Hematopoietic multipotent progenitor cell treated with erythropoietin and hydrocortisone succinate and interleukin-3 and kit ligand, for 8 days (in vitro differentiated cells): ENCODE measurements around the gene HERC5.

Experiments
- DNase-seq: peaks from one replicate; pipeline ENCODE4 v3.0.0-alpha.2; 2015

Gene HERC5

GRCh38 chr4:88524171-88524570, 67.3 kb downstream of the HERC5 start:
- DNase-seq, result peak; percentile 21

DNA sequence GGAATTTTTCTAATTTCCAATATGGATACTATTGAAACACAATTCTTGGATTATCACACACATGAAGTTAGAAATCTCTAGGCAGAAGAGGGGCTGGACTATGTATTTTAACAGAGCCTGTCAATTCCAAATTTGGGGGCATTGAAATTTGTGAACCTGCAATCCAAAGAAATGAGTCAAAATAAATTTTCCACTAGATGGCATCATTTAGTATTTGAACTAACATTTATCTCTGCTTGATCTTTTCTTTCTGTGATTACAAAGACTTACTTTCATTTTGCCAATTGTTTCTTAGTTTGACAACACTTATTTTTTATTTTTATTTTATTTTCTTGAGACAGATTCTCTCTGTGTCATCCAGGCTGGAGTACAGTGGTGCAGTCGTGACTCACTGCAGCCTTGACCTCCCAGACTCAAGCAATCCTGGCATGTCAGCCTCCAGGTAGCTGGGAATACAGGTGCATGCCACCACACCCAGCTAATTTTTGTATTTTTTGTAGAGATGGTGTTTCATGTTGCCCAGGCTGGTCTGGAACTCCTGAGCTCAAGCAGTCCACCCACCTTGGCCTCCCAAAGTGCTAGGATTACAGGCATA, 69.4 kb downstream of the HERC5 start:
- DNase-seq, result peak; percentile 56

- DNase-seq, result no peak
These were observed 70.9 kb downstream of the HERC5 start for GRCh38 chr4:88527787-88528186.

GRCh38 chr4:88528861-88529260, 71.9 kb downstream of the HERC5 start:
- DNase-seq, result no peak

DNA sequence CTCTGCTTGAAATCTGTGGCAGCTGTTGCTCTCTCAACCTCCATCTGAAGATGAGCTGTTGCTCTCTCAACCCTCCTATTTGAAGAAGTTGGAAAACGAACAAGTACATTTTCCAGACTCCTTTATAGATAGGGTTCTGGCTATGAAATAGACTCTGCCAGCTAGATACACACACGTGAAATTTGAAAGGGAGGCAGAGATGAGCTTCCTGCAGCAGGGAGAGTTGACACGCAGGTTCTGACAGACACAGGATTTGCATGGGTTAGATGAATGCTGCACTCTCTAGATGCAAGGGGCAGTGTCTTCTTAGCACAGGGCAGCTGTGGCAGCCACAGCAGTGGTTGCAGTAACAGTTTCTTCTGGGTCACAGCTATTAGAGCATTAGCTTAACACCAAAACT, 74.6 kb downstream of the HERC5 start:
- DNase-seq, result no peak

DNA sequence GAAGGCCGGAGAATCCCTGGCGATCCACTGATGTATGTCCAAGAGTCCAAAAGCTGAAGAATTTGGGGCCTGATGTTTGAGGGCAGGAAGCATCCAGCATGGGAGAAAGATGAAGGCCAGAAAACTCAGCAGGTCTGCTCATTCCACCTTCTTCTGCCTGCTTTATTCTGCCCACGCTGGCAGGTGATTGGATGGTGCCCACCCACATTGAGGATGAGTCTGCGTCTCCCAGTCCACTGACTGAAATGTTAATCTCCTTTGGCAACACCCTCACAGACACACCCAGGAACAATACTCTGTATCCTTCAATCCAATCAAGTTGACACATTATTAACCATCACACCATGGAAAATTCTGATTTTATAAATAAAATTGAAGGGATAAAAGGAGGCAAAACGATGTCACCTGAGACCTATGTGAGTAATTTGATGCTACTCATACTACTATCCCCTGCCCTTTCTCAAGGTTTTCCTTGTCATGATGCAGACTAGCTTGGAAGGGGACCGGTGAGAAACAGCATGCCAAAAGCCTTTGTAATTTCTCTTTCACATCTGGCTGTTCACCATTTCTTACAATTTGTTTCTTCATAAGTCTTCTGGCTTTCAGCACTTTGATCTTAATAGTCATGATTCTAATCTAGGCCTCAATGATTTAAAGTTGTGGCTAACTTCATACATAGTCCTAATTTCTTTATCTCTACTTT, 76.3 kb downstream of the HERC5 start:
- no peak for DNase-seq

DNA sequence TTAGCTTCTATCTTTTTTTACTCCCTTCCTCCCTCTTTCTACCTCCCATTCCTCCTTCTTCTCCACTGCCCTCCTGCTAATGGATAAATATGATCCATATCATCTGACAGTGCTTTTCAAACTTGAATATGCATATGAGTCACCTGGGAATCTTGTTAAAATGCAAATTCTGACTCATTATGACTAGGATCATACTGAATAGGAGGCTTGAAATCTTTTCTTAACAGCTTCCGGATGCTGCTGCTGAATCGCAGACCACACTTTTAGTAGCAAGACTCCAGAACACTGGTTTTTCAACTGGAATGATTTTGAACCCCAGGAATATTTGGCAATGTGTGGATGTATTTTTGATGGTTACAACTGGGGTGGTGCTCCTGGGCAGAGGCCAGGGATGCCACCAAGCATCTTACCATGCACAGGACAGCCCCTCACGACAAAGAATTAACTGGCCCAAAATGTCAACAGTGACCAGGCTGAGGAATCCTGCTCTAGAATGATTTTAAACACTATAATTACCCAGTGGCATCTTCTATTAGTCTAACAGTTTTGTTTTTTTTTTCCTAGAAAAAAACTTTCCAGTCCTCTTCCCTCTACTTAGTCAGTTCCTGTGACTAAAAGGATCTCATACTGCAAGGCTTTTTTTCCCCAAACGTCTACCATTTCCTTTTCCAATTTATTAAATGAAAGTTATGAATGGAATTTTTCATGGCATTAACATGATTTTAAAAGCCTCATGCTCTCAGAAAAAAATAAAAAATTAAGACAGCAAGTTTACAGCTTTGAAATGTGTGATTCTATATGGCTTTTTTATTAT, 77.2 kb downstream of the HERC5 start:
- DNase-seq, result no peak

- no peak for DNase-seq
These were observed 78.3 kb downstream of the HERC5 start for GRCh38 chr4:88535090-88535755.

DNA sequence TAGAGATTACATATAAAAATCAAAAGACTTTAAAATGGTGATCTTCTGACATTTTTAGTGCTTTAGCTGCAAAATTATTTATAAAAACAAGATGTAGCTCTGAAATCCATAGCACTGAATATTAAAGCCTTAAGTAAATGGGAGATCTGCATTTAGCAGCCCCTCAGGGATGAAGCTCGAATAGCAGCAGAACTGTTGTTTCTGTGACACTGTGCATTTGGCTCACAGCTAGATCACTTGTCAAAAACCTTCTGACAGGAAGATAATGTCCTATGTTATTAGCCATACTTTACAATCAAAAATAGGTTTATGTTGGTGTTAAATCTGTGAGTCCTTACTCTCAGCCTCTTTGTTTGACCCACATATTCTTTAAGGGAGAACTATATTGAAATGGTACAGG, 80.8 kb downstream of the HERC5 start:
- no peak for DNase-seq

- peak; percentile 66 for DNase-seq
These were observed 82.6 kb downstream of the HERC5 start for GRCh38 chr4:88539322-88540068.

GRCh38 chr4:88549815-88550214, 92.9 kb downstream of the HERC5 start:
- no peak for DNase-seq
